Measurements from ENCODE around the gene CCDC178. TPM values are rescaled to one million over a fixed set of nuclear protein-coding genes. Genes with fewer than 3 reads are reported as not detected.
A peak's percentile ranks its signal among the peaks of the same experiment; 100 is the strongest.

CCDC178 gene
- polyA plus RNA-seq, 6 donors from 2014 or later = not detected

DNA sequence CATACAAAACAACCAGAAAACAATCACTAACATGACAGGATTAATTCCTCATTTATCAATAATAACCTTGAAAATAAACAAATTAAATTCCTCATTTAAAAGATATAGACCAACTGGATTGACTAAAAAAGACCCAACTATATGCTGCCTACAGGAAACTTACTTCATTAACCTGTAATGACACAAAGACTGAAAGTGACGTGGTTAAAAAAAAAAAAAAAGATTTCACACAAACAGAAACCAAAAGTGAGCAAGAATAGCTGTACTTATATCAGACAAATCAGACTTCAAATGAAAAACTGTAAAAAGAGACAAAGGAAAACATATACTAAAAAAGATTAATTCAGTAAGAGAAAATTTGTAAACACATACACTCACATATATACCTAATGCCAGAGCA, 201.2 kb downstream of the CCDC178 start:
- DNase-seq (no peak), ATAC-seq (ENCODE audit: low read depth in 2 of 2) (no peak)
- no peak overlapping the region for H3K4me3 Mint-ChIP-seq
- peaks cover 0 to 19% of the 10 kb centered on the region in 2 donors for H3K36me3 Mint-ChIP-seq
- H3K27me3 Mint-ChIP-seq = peaks cover 0 to 14% (median under 1%) of the 10 kb centered on the region in 3 donors
- H3K27ac Mint-ChIP-seq = no peak overlapping the region
- no peaks in the 10 kb centered on the region for H3K4me1 Mint-ChIP-seq
- peaks cover 11 to 27% (median 16%) of the 10 kb centered on the region in 7 donors for H3K9me3 Mint-ChIP-seq

DNA sequence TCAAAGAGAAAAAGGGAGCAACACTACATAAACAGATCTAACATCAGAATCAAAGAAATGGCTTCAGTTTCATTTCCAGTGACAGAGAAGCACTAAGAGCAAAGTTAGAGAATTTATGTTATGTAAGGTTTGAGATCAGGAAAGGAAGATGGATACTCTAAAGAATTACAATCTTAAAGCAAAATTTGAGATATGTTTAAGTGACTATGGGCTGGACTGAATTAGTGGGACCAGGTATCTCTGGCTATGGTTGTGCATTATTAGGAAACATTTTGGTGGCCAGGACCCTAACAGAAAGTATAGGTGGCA, 208.2 kb downstream of the CCDC178 start:
- no peak overlapping the region for H3K27ac Mint-ChIP-seq
- ATAC-seq (ENCODE audit: low read depth in 2 of 2) = no peak
- peaks cover 0 to 3% (median 0%) of the 10 kb centered on the region in 3 donors for H3K27me3 Mint-ChIP-seq
- H3K9me3 Mint-ChIP-seq = no peaks in the 10 kb centered on the region
- no peaks in the 10 kb centered on the region for H3K4me1 Mint-ChIP-seq
- no peak overlapping the region for H3K4me3 Mint-ChIP-seq
- no peaks in the 10 kb centered on the region for H3K36me3 Mint-ChIP-seq
- no peak for DNase-seq

DNA sequence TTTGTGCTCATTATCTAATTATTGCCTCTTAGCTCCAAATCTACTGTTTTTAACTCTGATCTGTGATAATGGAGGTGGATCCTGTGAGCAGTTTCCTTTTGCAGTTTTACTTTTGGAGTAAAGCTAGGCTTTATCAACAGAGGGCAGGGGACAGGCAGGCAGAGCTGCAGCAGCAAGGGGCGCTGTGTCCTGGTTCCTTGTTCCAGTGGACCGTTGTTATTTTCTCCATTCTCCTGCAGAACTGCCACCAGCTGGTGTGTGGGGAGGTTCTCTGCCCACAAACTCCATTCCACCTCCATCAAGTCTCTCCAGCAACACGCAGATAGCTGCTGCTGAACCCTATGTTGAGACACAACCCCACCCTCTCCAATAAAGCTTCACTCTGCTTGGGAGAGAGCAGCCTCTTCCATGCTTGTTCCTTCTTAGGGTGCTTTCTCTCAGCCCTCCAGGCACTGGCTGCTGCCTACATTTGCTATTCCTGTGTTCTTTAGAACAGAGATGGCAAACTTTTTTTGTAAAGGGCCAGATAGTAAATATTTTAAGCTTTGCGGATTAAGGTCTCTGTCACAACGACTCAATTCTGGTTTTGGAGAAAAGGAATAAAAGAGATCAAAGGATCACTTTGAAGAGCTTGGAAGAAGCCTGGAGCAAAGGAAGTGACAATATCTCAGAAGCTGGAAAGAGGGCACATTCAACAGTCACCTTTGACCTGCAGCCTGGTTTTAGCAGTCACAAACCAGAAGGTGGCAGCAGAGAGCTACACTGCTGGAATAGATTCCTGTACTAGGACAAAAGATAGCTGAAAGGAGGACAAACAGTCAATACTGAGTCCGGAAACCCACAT, 208.8 kb downstream of the CCDC178 start:
- ATAC-seq (ENCODE audit: low read depth in 2 of 2) (peak; percentile 45 to 56), DNase-seq (peak; percentile 21)
- H3K27ac Mint-ChIP-seq = no peak overlapping the region
- H3K36me3 Mint-ChIP-seq = no peaks in the 10 kb centered on the region
- no peak overlapping the region for H3K4me3 Mint-ChIP-seq
- H3K27me3 Mint-ChIP-seq = peaks cover 0 to 3% (median 0%) of the 10 kb centered on the region in 3 donors
- H3K9me3 Mint-ChIP-seq = no peaks in the 10 kb centered on the region
- no peaks in the 10 kb centered on the region for H3K4me1 Mint-ChIP-seq

DNA sequence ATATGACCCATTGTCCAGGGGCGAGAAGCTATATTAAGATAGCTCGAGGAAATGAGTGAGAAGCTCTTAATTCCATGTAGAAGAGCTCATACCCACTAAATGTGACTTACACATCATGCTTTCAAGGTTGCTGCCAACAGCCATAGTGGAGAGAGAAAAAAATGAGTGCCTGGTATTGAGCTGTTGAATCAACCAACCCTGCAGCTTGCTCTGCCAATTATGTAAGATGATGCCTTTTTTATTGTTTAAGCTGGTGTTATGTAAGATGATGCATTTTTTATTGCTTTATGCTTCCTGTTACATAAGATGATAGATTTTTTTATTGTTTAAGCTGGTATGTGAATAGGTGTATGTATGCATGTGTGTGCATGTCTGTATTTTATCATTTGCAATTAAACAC, 228.2 kb downstream of the CCDC178 start:
- Mint-ChIP-seq H3K27me3 (peaks cover 0 to 5% (median 0%) of the 10 kb centered on the region in 3 donors), H3K4me1 (no peaks in the 10 kb centered on the region), H3K27ac (no peak overlapping the region), H3K36me3 (no peaks in the 10 kb centered on the region), H3K9me3 (no peaks in the 10 kb centered on the region), H3K4me3 (no peak overlapping the region)
- DNase-seq = no peak
- ATAC-seq (ENCODE audit: low read depth in 2 of 2) = no peak

DNA sequence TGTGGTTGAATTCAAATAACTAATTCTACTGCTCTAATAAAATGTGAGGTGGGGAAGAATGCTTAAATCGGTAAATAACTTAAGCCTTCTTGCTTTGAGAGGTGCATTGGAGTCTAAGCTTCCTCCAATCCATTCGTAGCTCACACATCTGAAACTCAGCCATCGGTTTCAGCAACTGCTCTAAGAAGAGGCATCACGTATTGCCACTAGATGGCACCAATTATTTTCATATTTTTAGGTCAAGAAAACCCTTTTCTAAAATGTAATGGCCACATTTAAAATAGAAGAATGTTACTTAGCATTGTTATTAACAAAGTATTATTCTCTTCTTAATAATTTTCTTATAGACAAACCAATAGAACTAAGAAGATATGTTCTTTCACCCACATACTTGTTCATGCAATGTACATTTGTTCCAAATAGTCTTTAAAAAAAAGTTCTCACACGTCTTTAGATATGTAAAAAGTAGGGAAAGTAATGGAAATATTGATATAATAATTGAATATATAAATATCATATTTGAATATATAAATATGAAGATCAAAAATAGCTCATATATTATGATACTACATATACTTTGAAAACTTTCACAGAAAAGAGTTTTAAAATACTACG, 229.8 kb downstream of the CCDC178 start:
- ATAC-seq (ENCODE audit: low read depth in 2 of 2) (no peak), DNase-seq (no peak)
- Mint-ChIP-seq H3K27me3 (peaks cover 0 to 10% (median 0%) of the 10 kb centered on the region in 3 donors), H3K4me1 (no peaks in the 10 kb centered on the region), H3K4me3 (no peak overlapping the region), H3K9me3 (no peaks in the 10 kb centered on the region), H3K27ac (no peak overlapping the region), H3K36me3 (no peaks in the 10 kb centered on the region)

DNA sequence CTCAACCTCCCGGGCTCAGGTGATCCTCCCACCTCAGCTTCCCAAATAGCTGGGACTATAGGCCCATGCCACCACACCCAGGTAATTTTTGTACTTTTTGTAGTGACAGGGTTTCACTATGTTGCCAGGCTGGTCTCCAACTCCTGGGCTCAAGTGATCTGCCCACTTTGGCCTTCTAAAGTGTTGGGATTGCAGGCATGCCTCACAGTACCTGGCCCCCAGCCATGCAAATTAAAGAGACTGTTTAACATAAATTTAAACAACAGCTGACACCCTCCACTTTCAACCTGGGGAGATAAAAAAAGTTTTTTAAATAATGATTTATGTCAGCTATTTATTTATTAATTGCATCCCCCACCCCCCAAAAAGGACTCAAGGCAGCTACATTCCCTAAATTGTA, 234.7 kb downstream of the CCDC178 start:
- H3K9me3 Mint-ChIP-seq = no peaks in the 10 kb centered on the region
- ATAC-seq (ENCODE audit: low read depth in 2 of 2) = no peak
- H3K36me3 Mint-ChIP-seq = no peaks in the 10 kb centered on the region
- H3K4me1 Mint-ChIP-seq = no peaks in the 10 kb centered on the region
- peaks cover 8 to 19% (median 17%) of the 10 kb centered on the region in 3 donors for H3K27me3 Mint-ChIP-seq
- DNase-seq = no peak
- H3K27ac Mint-ChIP-seq = no peak overlapping the region
- H3K4me3 Mint-ChIP-seq = no peak overlapping the region

DNA sequence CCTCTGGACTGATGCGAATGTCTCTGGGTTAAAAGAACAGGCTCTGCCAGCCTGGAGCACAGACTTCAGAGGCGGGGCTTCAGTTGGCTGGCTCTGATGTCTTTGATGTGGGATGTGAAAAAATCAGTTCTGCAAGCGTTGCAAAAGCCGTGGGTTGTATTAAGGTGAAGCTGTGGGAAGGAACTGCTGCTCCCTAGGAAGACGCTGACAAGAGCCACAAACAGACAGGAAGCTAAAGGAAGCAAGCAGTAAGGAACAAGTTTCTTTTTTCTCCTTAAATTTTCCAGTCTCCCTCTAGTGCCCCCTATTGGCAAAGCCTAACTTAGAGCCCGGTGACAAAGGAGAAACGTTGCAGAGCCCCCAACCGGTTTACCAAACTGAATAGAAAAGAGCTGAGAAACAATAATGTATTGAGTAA, 239.0 kb downstream of the CCDC178 start:
- H3K27me3 Mint-ChIP-seq = peaks cover 9 to 18% (median 17%) of the 10 kb centered on the region in 3 donors
- ATAC-seq (ENCODE audit: low read depth in 2 of 2) (no peak), DNase-seq (no peak)
- no peaks in the 10 kb centered on the region for H3K9me3 Mint-ChIP-seq
- no peak overlapping the region for H3K4me3 Mint-ChIP-seq
- no peaks in the 10 kb centered on the region for H3K4me1 Mint-ChIP-seq
- H3K27ac Mint-ChIP-seq = no peak overlapping the region
- H3K36me3 Mint-ChIP-seq = no peaks in the 10 kb centered on the region

DNA sequence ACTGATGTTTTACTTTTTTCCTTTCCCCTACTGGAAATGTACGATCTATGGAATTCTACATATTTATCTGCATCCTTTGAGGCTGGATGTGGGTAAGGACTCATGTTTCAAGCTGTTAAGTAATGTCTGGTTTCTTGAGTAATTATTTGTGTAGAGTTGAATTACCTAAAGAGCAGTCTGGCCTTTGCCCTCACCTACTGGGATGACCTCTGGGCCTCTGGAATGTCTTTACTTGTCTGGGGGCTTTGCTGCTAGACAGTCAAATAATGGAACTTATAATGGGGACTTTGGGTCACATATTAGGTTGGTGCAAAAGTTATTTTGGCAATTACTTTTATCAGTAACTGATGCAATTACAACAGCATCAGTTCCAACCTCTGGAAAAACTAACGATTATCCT, 244.7 kb downstream of the CCDC178 start:
- Mint-ChIP-seq H3K27ac (no peak overlapping the region), H3K4me3 (no peak overlapping the region), H3K36me3 (no peaks in the 10 kb centered on the region), H3K27me3 (peaks cover 0 to 10% (median 0%) of the 10 kb centered on the region in 3 donors), H3K4me1 (no peaks in the 10 kb centered on the region), H3K9me3 (no peaks in the 10 kb centered on the region)
- no peak for ATAC-seq (ENCODE audit: low read depth in 2 of 2)
- DNase-seq = no peak

DNA sequence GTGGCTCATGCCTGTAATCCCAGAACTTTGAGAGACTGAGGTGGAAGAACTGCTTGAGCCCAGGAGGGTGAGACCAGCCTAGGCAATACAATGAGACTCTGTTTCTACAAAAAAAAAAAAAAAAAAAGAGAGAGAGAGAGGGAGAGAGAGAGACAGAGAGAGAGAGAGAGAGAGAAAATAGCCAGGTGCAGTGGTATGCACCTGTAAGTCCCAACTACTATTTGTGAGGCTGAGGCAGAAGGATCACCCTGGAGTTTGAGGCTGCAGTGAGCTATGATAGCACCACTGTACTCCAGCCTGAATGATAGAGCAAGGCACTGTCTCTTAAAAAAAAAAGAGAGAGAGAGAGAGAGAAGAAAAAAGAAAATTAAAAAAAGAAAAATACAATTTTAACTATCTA, 245.7 kb downstream of the CCDC178 start:
- no peak for ATAC-seq (ENCODE audit: low read depth in 2 of 2)
- Mint-ChIP-seq H3K36me3 (no peaks in the 10 kb centered on the region), H3K27ac (no peak overlapping the region), H3K4me1 (no peaks in the 10 kb centered on the region), H3K9me3 (no peaks in the 10 kb centered on the region), H3K4me3 (no peak overlapping the region), H3K27me3 (peaks cover 0 to 6% (median 0%) of the 10 kb centered on the region in 3 donors)
- DNase-seq = no peak

DNA sequence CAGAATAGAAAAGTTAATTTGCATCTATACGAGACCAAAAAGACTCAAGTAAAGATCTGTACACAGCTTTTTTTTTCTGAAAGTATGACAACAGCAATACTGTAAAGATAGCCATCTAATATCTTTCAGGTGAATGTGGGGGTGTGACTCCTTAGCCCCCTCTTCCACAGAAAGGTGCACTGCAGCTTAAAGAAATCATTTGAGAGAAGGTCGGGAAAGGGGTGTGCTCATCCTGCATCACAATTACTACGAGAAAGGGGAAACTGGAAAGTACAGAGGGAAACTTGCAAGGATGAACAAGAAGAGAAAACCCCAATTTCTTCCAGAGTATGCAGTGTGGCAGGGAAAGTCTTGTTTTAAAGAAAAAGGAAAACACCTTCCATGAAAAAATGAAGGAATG, 255.6 kb downstream of the CCDC178 start:
- Mint-ChIP-seq H3K27me3 (peaks cover 0 to 21% (median 11%) of the 10 kb centered on the region in 3 donors), H3K4me3 (no peak overlapping the region), H3K4me1 (no peaks in the 10 kb centered on the region), H3K9me3 (no peaks in the 10 kb centered on the region), H3K36me3 (no peaks in the 10 kb centered on the region), H3K27ac (no peak overlapping the region)
- no peak for DNase-seq
- ATAC-seq (ENCODE audit: low read depth in 2 of 2) = no peak

DNA sequence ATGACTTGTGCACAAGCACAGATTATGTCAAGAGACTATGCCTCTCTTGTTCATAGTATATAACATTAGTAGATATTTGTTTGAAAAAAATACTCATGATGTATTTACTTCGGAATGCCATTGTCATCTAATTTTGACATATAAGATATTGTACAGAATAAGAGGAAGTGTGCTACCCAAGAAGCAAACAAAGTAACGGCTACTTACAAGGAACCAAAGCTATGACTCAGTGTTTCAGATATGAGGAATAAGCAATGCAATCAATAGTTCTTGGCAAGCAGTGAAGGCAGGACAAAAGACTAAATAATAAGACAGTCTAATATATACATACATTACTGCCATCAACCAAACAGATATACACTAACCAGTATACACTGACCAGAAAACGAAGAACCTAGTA, 256.3 kb downstream of the CCDC178 start:
- Mint-ChIP-seq H3K9me3 (no peaks in the 10 kb centered on the region), H3K4me1 (no peaks in the 10 kb centered on the region), H3K27ac (no peak overlapping the region), H3K36me3 (no peaks in the 10 kb centered on the region), H3K27me3 (peaks cover 0 to 21% (median 11%) of the 10 kb centered on the region in 3 donors), H3K4me3 (no peak overlapping the region)
- DNase-seq = no peak
- no peak for ATAC-seq (ENCODE audit: low read depth in 2 of 2)

DNA sequence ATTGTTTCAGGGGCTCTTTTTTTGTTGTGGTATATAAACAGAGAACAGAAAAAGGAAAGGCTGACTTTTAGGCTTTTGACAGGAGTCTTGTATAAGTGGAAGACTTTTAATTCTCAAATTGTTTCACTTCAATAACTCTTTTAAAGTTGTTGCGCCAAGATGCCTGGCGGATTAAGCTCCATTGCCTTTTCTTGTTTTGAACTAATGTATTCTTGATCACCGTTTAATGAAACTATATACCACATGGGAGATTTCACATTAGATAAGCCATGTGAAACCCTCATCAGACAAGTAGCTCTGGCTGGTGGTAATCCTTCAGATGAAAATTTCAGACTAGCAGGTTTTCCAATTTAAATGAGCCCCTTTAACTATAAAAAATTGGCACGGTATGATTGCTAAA, 257.4 kb downstream of the CCDC178 start:
- no peaks in the 10 kb centered on the region for H3K36me3 Mint-ChIP-seq
- no peak for ATAC-seq (ENCODE audit: low read depth in 2 of 2)
- DNase-seq = no peak
- H3K4me3 Mint-ChIP-seq = no peak overlapping the region
- peaks cover 0 to 21% (median 10%) of the 10 kb centered on the region in 3 donors for H3K27me3 Mint-ChIP-seq
- no peaks in the 10 kb centered on the region for H3K4me1 Mint-ChIP-seq
- no peaks in the 10 kb centered on the region for H3K9me3 Mint-ChIP-seq
- no peak overlapping the region for H3K27ac Mint-ChIP-seq

DNA sequence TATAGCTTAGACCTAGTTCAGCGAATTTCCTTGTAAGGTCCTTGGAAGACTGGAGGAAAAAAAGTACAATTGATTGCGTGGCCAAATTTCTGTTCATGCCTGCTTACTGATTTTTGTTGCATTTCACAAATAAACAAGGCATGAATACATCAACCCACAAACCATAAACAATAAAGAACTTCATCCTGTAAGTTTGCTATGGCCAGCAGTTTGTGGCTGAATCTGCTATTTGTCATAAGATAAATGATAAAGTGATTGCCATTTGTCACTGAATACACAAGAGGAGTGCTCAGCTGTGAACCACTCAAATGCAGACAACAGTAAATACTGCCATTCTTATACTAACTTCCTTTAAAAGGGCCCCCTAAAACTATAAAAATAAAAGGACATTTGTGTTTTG, 259.5 kb downstream of the CCDC178 start:
- H3K27me3 Mint-ChIP-seq = peaks cover 0 to 8% (median 7%) of the 10 kb centered on the region in 3 donors
- ATAC-seq (ENCODE audit: low read depth in 2 of 2) = no peak
- no peak for DNase-seq
- no peak overlapping the region for H3K4me3 Mint-ChIP-seq
- no peaks in the 10 kb centered on the region for H3K4me1 Mint-ChIP-seq
- no peaks in the 10 kb centered on the region for H3K9me3 Mint-ChIP-seq
- no peaks in the 10 kb centered on the region for H3K36me3 Mint-ChIP-seq
- H3K27ac Mint-ChIP-seq = no peak overlapping the region

DNA sequence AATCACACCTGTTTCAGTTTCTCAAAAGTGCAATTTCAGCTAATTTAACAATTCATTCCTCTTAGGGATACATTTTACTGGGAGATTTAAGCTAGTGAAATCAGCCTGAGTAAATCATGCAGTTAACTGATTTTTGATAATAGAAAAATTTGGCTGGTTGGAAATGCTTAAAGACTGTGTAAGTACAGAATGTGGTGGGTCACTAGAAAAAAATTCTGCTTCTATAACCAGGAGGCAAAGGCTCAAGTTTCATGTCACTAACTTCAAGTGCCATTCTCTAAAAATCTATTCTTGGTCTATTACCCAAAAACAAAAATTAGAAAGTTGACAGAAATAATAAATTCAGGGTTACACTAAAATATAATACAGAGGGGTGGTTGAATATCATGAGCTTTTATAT, 271.3 kb downstream of the CCDC178 start:
- no peak overlapping the region for H3K4me3 Mint-ChIP-seq
- DNase-seq (no peak), ATAC-seq (ENCODE audit: low read depth in 2 of 2) (no peak)
- no peaks in the 10 kb centered on the region for H3K36me3 Mint-ChIP-seq
- H3K27ac Mint-ChIP-seq = no peak overlapping the region
- no peaks in the 10 kb centered on the region for H3K4me1 Mint-ChIP-seq
- peaks cover 0 to 1% (median 0%) of the 10 kb centered on the region in 7 donors for H3K9me3 Mint-ChIP-seq
- peaks cover 0 to 6% (median 0%) of the 10 kb centered on the region in 3 donors for H3K27me3 Mint-ChIP-seq
